Measurements from ENCODE around the gene AP1S3.

GRCh38 chr2:223723954-223724411, 113.4 kb downstream of the AP1S3 start:
- TF ChIP-seq POLR2A (IDR thresholded peaks at IDR 0.05; ENCODE audit: low read depth, low read length), result no peak
- no peak for TF ChIP-seq SPI1 (IDR thresholded peaks at IDR 0.05; ENCODE audit: low read depth, low read length)
- TF ChIP-seq TAF1 (IDR thresholded peaks at IDR 0.05; ENCODE audit: low read depth, low read length), result no peak
- TF ChIP-seq POLR2AphosphoS5 (IDR thresholded peaks at IDR 0.05; ENCODE audit: low read depth, low read length), result no peak
- no peak for TF ChIP-seq POU2F2 (IDR thresholded peaks at IDR 0.05; ENCODE audit: low read depth, low read length)

All from GM12891 (cell line).